HG03159 (cell line): ENCODE measurements around the gene TRPV4.

Experiments
- ATAC-seq: cut with Tn5 transposase; IDR thresholded peaks from one replicate; pipeline ENCODE4 v1.9.1; 2021; ENCODE audit warnings: mild to moderate bottlenecking, moderate library complexity; ENCODE audit not compliant: unreplicated experiment

The TRPV4 gene

DNA sequence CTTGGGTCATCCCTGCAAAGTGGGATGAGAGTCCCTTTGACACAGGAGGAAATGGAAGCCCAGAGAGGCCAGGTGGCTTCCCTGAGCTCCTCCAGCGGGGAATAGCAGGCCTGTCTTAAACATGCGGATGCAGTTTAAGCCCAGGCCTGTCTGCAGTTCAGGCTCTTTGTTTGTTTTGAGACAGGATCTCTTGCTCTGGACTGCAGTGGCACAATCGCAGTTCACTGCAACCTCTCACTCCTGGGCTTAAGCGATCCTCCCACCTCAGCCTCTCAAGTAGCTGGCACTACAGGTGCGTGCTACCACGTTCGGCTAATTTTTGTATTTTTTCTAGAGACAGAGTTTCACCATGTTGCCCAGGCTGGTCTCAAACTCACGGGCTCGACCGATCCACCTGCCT, 3.5 kb downstream of the TRPV4 start:
- ATAC-seq, result no peak

- ATAC-seq, result no peak
These were observed 4.3 kb downstream of the TRPV4 start for GRCh38 chr12:109828754-109829511.

DNA sequence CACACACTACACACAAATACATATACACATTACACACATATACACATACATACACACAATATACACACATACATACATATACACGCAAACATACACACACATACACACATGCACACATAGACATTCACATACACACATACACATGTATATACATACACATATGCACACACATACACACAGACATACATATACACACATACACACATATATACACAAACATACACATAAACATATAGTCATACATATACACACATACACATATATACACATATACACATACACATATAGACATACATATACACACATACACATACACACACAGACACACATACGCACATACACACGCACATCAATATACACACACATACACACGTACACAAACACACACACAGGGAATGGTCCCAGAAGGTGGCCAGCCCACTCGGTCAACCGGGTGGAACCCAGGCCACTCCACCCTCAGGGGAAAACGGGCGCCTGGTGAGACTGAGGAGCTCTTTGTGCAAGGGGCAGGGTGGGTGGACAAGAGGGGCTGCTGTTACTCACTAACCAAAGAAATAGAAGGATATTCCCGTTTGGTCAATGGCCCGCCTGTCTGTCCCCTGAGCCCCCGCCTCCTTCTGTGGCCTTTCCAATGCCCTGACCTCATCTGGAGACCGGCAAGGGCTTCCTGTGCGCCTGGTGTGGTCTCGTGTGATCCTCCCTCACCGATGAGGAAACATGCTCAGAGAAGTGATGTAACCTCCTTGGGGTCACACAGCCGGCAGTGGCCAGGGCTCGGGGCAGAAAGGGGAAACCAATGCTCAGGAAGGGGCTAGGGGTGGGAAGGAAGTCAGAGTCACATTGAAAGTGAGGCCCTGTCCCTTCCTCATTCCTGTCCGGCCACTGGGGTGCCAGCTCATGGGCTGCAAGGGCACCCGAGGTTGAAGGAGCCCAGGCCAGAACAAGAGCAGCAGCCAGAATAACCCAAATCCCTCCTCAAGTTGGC, 5.3 kb downstream of the TRPV4 start:
- no peak for ATAC-seq

- ATAC-seq, result no peak
These were observed 6.1 kb downstream of the TRPV4 start for GRCh38 chr12:109827080-109827479.

DNA sequence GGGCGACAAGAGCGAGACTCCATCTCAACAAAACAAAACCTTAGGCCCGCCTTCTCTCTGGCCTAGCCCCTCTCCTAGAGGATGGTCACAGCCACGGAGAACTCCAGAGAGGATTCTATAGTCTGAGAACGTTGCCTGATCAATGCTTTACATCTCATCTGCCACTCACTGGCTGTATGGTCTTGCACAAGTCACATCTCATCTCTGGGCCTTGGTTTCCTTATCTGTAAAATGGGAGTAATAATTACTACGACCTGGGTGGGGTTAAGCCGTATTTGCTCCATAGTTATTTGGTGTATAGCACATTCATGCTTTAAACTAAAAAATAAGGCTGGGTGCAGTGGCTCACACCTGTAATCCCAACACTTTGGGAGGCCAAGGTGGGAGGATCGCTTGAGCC, 8.5 kb downstream of the TRPV4 start:
- ATAC-seq, result no peak

GRCh38 chr12:109822951-109823411, 10.2 kb downstream of the TRPV4 start:
- ATAC-seq, result no peak

DNA sequence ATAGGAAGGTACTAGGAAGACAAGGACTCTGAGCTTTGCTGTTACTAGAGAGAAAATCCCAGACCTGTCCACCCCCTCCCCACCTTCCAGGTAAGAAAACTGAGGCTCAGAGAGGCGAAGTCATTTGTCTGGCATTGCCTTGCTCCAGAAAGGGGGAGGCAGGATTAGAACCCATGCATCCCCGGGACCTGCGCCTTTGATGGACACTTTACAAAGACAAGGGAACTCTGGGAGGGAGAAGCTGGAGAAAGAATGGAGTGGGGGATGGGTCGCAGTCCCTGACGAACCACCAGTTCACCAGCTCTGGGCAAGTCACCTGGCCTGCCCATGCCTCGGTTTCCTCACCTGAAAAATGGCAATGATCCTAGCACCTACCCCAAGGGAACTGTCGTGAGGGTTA, 10.8 kb downstream of the TRPV4 start:
- no peak for ATAC-seq

- no peak for ATAC-seq
These were observed 11.2 kb downstream of the TRPV4 start for GRCh38 chr12:109821968-109822367.

GRCh38 chr12:109820816-109821381, 12.3 kb downstream of the TRPV4 start:
- ATAC-seq, result no peak

DNA sequence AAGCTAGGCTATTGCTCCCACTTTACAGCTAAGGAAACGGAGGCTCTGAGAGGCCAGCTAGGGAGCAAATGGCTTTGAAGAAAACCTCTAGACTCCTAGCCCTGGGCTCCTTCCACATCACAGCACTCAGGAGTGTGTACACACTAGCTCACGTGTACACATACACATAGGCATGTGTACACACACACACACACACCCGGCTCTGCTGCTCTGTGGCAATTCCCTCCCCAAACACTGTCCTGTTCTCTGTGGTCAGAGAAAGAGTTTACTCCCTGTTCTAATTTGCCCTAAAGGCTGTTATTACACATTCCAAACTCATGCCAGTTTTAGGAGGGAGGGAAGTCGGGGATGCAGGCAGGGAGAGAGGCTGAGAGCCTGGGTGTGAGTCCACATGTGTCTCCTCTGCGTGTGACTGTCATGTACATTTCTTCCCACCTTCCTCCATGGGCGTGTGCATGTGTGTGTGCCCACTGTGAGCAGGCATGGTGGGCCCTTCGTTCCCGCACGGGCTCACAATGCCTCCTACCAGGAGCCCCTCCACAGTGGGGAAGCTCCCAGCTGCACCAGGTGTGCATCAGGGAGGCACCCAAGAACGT, 14.2 kb downstream of the TRPV4 start:
- no peak for ATAC-seq

DNA sequence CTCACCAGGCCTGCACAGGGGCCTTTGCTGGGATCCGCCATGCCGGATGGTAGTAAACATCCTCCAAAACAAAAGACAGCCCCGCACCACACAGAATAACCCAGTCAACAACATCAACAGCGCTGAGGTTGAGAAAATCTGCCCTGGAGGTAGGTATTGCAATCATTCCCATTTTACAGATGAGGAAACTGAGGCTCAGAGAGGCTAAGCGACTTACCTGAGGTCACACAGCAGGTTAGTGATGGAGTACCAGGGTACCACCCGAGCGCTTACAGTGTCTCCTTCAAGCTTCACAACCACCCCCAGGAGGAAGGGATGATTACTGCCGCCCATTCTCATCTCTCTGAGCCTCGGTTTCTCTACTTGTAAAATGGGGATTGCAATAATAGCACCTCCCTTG, 14.9 kb downstream of the TRPV4 start:
- ATAC-seq, result no peak

- no peak for ATAC-seq
These were observed 15.5 kb downstream of the TRPV4 start for GRCh38 chr12:109817627-109818231.

GRCh38 chr12:109816870-109817269, 16.3 kb downstream of the TRPV4 start:
- ATAC-seq, result no peak

- no peak for ATAC-seq
These were observed 17.2 kb downstream of the TRPV4 start for GRCh38 chr12:109815757-109816617.

- ATAC-seq, result no peak
These were observed 18.0 kb downstream of the TRPV4 start for GRCh38 chr12:109815225-109815624.

DNA sequence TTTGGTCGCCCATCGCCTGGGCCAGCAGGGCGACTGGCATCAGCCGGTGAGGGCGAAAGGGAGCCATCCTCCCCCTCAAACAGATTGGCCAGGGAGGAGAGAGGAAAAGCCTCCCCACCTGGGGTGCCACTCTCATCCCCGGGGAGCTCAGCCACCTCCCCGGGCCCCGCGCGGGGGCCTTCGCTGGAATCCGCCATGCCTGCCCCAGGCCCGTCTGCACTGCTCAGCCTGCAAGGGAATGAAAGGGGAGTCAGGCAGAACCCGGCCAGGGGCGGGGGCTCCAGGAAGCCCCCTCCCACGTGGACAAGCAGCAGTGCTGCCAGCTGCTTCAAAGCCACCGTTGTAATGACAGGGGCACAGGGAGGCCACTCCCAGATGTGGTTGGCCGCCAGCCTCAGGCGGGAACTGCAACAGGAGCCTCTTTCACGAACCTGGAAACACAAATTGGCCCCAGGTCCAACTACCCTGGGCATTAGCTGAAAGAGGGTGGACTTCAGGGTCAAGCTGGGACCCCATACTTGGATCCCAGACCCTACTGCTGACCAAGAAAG, 18.5 kb downstream of the TRPV4 start:
- ATAC-seq, result no peak

- no peak for ATAC-seq
These were observed 19.3 kb downstream of the TRPV4 start for GRCh38 chr12:109813810-109814416.

DNA sequence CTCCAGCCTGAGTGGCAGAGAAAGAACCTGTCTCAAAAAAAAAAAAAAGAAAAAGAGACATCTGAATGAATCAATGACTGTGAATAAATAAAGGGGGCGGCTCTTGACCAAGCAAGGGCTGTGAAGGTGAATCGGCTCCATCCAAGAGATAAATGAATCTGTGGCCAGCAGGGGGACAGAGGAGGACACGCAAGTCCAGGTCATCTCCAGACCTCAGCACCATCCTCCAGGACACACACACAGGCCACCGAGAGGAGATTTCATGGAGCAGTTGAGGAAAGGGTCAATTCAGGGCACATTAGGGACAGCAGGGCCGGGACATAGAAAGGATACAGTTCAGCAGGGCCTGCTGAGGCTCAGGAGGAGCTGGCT, 21.6 kb downstream of the TRPV4 start:
- ATAC-seq, result no peak

DNA sequence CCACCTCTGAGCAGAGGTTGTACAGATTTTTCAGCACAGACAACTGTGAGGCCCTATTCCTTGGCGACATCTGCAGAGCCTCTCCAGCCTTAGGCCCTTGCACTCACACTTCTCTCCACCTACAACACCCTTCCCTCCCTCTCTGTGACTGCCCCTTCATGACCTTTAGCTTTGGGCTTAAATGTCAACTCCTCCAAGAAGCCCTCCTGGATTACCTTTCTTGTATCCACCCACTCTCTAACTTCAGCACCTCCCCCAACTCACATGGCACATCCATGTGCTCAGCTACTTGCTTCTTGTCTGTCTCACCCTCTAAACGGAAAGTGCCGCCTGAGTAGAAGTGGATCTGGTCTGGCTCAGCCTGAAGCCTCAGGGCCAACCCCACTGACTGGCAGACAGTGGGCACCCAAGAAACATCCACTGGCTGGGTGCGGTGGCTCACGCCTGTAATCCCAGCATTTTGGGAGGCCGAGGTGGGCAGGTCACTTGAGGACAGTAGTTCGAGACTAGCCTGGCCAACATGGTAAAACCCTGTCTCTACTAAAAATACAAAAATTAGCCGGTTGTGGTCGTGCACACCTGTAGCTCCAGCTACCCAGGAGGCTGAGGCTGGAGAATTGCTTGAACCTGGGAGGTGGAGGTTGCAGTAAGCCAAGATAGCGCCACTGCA, 22.1 kb downstream of the TRPV4 start:
- ATAC-seq, result no peak
